Testis (tissue), 3 donors: ENCODE data around the gene CTSE. TPM values are rescaled to one million over a fixed set of nuclear protein-coding genes. Genes with fewer than 3 reads are reported as not detected.
"Not testable (repeated sequence)": the region's sequence is repeated elsewhere in the genome, so short reads cannot be mapped to it uniquely, and the experiment has no call there.

Experiments
- DNase-seq: peaks from one replicate; pipeline ENCODE4 v3.0.0-alpha.2; 2019
- H3K27ac ChIP-seq, 2 donors: fragments of 200-600 bp; sonication (generic); one replicate each; pipeline ENCODE4 v1.5.1; 2019
- H3K27me3 ChIP-seq: fragments of 200-600 bp; sonication (generic); one replicate; pipeline ENCODE4 v1.5.1; 2019
- H3K36me3 ChIP-seq: fragments of 200-600 bp; sonication (generic); one replicate; pipeline ENCODE4 v1.5.1; 2017; ENCODE audit warnings: low read depth; ENCODE audit errors: missing control alignments
- H3K4me1 ChIP-seq: fragments of 200-600 bp; sonication (generic); one replicate; pipeline ENCODE4 v1.5.1; 2019
- H3K4me3 ChIP-seq, 2 donors: fragments of 200-600 bp; sonication (generic); one replicate each; pipeline ENCODE4 v1.5.1; 2017 to 2019
- H3K9me3 ChIP-seq: fragments of 200-600 bp; sonication (generic); one replicate; pipeline ENCODE4 v1.5.1; 2017
- POLR2A ChIP-seq: fragments of 450-650 bp; IDR thresholded peaks from one replicate; pipeline ENCODE4 v1.6.1; 2017; ENCODE audit warnings: antibody characterized with exemption, mild to moderate bottlenecking, moderate library complexity
- WGBS, 2 donors: methylation state at CpG; one replicate each; pipeline ENCODE4 v1.1.5; 2018; 5-methylcytosine and 5-hydroxymethylcytosine counted together
- intact Hi-C: fragments of 100-400 bp; cut with DNase I; formaldehyde crosslinking; loops from one replicate; pipeline ENCODE4 v1.15.1; 2023; ENCODE audit warnings: low total_unique reads
- polyA plus RNA-seq: library from polyadenylated mRNA; stranded (reverse); fragments of 350-450 nt; fragmentation: Illumina TruSeq; extraction: RNeasy Lipid Tissue Mini Kit (QIAGEN cat#74804); gene quantifications from one replicate; pipeline ENCODE4 v1.2.3, GENCODE V29; 2014; ENCODE audit warnings: low read depth, low replicate concordance; ENCODE audit not compliant: insufficient read depth
- total RNA-seq, 2 donors: library from RNA; depleted of rRNA; stranded (reverse); fragments of >200 nt; gene quantifications; one replicate each; pipeline ENCODE4 v1.2.3, GENCODE V29; 2016
- TF ChIP-seq, protein P1 (sequence below), 3 experiments: fragments of 450-650 bp in 2 of 3; fragments of 200-600 bp in 1 of 3; sonication (generic) in 1 of 3; IDR thresholded peaks; one replicate each; pipeline ENCODE4 v1.5.1; 2016 to 2019; ENCODE audit warnings: antibody characterized with exemption in 3 of 3, mild to moderate bottlenecking in 2 of 3, moderate library complexity in 1 of 3

Gene CTSE
- total and polyA plus RNA-seq, 3 donors from 2014 or later, result 0.16 to 0.98 TPM; not detected in 1

DNA sequence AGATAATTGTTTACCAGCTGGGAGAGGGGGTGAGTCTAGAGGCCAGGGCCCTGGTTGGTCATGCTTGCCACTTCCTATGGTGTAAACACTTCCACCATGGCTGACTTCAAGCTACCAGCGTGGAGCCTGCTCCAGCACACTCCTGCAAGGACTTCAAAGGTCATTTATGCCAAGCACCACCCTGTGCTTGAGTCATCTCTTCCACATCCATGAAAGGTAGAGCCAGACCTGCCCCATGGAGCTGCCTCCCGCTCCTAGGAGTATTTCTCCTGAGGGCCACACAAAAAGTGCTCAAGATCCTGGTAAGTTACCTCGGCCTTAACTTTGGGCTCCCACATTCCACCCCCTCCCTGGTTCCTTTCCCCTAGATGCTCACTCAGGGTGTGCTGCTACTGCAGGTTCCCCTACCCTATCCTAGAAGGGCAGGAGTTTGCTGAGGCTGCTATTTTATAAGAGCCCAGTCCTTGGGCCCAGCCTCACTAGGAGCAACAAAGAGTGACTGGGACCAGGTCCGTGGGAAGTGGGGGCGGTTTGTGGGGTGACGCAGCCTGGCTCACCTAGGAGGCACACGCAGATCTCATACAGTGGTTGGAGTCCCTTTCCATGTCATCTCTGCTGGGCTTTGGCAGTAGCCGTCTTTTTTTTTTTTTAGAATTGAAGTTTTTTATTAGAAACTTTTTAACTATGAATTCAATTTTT is 22.9 kb downstream of the CTSE start:
- Histone ChIP-seq H3K4me3 (no peak overlapping the region), H3K4me1 (peaks cover 17% of the 10 kb centered on the region), H3K9me3 (no peaks in the 10 kb centered on the region), H3K27me3 (no peaks in the 10 kb centered on the region), H3K36me3 (no peaks in the 10 kb centered on the region), H3K27ac (no peak overlapping the region)
- 79 to 81% methylated on average over 8 of the region's 8 CpGs for WGBS, 2 donors
- intact Hi-C loops, result no loop called here
- peak; percentile 13 for DNase-seq
- TF ChIP-seq, protein P1, sequence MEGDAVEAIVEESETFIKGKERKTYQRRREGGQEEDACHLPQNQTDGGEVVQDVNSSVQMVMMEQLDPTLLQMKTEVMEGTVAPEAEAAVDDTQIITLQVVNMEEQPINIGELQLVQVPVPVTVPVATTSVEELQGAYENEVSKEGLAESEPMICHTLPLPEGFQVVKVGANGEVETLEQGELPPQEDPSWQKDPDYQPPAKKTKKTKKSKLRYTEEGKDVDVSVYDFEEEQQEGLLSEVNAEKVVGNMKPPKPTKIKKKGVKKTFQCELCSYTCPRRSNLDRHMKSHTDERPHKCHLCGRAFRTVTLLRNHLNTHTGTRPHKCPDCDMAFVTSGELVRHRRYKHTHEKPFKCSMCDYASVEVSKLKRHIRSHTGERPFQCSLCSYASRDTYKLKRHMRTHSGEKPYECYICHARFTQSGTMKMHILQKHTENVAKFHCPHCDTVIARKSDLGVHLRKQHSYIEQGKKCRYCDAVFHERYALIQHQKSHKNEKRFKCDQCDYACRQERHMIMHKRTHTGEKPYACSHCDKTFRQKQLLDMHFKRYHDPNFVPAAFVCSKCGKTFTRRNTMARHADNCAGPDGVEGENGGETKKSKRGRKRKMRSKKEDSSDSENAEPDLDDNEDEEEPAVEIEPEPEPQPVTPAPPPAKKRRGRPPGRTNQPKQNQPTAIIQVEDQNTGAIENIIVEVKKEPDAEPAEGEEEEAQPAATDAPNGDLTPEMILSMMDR (IDR thresholded peaks at IDR 0.05), result no peak
- no peak for TF ChIP-seq POLR2A

DNA sequence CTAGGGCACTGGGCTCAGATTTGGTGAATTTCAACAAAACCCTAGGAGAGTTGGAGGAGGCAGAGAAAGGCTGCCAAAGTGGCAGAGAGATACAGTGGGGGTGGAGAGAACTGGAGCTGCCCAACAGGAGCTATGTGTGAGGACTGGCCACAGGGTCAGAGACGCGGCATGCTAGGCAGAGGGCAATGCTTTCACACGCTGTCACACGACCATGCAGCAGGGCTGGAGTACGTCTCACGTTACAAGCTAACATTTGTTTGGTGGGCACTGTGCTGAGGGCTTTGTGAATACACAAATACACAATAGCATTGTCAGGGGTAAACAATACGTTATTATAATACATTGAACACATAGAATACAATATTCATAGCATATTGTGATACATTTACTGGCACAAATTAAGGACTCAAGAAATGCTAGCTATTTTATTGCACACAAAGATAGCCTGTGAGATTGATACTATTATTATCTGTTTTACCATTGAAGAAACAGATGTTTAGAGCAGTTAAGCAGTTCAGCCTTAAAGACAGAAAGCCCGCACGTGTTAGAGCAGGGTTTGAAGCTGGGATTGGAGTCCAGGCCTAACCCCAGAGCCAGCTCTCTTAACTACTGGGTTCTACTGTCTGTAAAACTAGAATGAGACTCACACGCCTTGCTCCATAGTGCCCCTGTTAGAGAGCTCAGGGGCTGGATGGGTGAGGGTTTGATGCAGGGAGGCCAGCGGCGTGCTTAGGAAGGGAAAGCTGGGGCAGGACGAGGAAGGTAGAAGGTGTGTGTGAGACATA is 25.0 kb downstream of the CTSE start:
- H3K27me3 ChIP-seq, result no peaks in the 10 kb centered on the region
- no peak overlapping the region for H3K4me3 ChIP-seq
- H3K4me1 ChIP-seq, result peaks cover 17% of the 10 kb centered on the region
- H3K27ac ChIP-seq, result no peak overlapping the region
- intact Hi-C loops, result no loop called here
- H3K9me3 ChIP-seq, result no peaks in the 10 kb centered on the region
- no peaks in the 10 kb centered on the region for H3K36me3 ChIP-seq
- TF ChIP-seq, protein P1 (IDR thresholded peaks at IDR 0.05), result no peak
- no peak for TF ChIP-seq POLR2A
- 74 to 92% methylated on average over 13 of the region's 13 CpGs for WGBS, 2 donors
- peak; percentile 44 for DNase-seq

DNA sequence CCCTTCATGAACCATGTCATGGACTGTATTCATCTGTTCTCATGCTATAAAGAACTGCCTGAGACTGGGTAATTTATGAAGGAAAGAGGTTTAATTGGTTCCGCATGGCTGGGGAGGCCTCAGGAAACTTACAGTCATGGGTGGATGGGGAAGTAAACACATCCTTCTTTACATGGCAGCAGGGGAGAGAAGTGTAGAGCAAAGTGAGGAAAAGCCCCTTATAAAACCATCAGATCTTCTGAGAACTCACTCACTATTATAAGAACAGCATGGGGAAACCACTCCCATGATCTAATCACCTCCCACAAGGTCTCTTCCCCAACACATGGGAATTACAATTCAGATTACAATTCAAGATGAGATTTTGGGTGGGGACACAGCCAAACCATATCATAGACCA is 27.1 kb downstream of the CTSE start:
- H3K9me3 ChIP-seq, H3K36me3 ChIP-seq, H3K4me3 ChIP-seq, H3K4me1 ChIP-seq, DNase-seq, H3K27me3 ChIP-seq, intact Hi-C loops, H3K27ac ChIP-seq: not testable (repeated sequence)
- 100% methylated on average over 1 of the region's 1 CpG for WGBS, 2 donors

DNA sequence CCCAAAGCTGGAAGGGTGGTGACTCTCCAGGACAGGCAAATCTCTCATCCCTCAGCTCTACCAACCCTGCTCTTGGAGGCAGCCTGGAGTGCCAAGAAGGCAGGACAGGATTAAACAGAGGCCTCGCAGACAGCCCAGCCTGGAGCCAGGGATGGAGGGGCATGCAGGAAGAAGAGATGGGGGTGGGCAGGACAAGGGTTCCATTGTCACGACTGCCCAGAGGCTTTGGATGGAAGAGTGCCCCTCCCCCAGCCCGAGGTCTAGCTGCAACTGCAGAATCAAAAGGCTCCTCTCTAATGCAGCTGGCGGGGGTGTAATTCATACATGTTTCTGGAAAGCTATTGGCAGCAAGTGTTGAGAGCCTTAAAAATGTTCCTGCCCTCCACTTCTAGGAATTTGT is 29.3 kb downstream of the CTSE start:
- DNase-seq, result no peak
- H3K27me3 ChIP-seq, result no peaks in the 10 kb centered on the region
- H3K27ac ChIP-seq, result no peak overlapping the region
- no peaks in the 10 kb centered on the region for H3K4me1 ChIP-seq
- WGBS, 2 donors, result 70 to 93% methylated on average over 4 of the region's 4 CpGs
- no peak overlapping the region for H3K4me3 ChIP-seq
- H3K9me3 ChIP-seq, result no peaks in the 10 kb centered on the region
- intact Hi-C loops, result no loop called here
- no peaks in the 10 kb centered on the region for H3K36me3 ChIP-seq
- no peak for TF ChIP-seq POLR2A
- TF ChIP-seq, protein P1 (IDR thresholded peaks at IDR 0.05), result no peak

DNA sequence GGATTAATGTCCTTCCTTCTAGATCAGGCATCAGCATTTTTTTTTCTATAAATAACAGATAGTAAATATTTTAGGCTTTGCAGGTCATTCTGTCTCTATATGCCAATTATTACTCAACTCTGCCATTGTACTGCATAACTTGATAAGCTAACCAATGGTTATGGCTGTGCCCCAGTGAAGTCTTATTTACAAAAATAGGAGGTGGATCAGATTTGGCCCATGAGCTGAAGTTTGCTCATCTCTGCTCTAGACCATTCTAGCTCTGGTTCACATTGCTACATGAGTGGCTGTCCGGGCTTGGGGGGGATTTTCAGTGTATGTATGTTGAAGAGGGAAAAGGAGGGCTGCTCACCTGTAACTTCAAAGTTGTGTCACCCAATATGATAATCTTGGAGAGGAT is 30.6 kb downstream of the CTSE start:
- no peaks in the 10 kb centered on the region for H3K36me3 ChIP-seq
- intact Hi-C loops, result no loop called here
- TF ChIP-seq, protein P1 (IDR thresholded peaks at IDR 0.05), result no peak
- TF ChIP-seq POLR2A, result no peak

More for the DNA sequence above, 30.6 kb downstream of the CTSE start:
- 91 to 97% methylated on average over 1 of the region's 1 CpG for WGBS, 2 donors
- no peak for DNase-seq
- Histone ChIP-seq H3K4me1 (no peaks in the 10 kb centered on the region), H3K9me3 (no peaks in the 10 kb centered on the region), H3K27me3 (no peaks in the 10 kb centered on the region), H3K27ac (no peak overlapping the region), H3K4me3 (no peak overlapping the region)
